ENCODE results near the gene RIN3.

DNA sequence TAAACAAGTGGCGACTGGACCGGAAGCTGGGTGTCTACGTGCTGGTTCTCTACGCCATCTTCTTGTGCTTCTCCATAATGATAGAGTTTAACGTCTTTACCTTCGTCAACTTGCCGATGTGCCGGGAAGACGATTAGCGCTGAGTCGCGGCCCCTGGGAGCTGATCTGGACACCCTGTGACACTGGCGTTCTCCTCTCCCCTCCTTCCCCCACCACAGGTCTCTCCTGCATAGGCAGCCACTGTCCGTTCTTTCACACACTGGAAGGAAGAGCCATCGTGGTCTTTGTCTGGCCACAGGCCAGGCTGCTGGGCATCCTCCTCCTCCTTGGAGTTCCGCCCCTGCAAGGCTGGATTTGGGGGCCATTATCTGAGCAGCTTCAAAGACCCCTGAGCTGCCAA is 20.1 kb upstream of the RIN3 start:
- TF ChIP-seq, protein P1, sequence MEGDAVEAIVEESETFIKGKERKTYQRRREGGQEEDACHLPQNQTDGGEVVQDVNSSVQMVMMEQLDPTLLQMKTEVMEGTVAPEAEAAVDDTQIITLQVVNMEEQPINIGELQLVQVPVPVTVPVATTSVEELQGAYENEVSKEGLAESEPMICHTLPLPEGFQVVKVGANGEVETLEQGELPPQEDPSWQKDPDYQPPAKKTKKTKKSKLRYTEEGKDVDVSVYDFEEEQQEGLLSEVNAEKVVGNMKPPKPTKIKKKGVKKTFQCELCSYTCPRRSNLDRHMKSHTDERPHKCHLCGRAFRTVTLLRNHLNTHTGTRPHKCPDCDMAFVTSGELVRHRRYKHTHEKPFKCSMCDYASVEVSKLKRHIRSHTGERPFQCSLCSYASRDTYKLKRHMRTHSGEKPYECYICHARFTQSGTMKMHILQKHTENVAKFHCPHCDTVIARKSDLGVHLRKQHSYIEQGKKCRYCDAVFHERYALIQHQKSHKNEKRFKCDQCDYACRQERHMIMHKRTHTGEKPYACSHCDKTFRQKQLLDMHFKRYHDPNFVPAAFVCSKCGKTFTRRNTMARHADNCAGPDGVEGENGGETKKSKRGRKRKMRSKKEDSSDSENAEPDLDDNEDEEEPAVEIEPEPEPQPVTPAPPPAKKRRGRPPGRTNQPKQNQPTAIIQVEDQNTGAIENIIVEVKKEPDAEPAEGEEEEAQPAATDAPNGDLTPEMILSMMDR (IDR thresholded peaks at IDR 0.05): no peak
- TF ChIP-seq POLR2AphosphoS5 (IDR thresholded peaks at IDR 0.05; ENCODE audit: low read depth, low read length): no peak
- no peak for TF ChIP-seq SIN3A (IDR thresholded peaks at IDR 0.05; ENCODE audit: borderline replicate concordance, insufficient read depth, low read depth, low read length)
- TF ChIP-seq REST (IDR thresholded peaks at IDR 0.05; ENCODE audit: insufficient read depth in 1 of 2, low read depth in 2 of 2, low read length in 1 of 2): no peak
- no peak for TF ChIP-seq TCF7L2 (IDR thresholded peaks at IDR 0.05; ENCODE audit: low read depth, low read length)

Measured in Panc1 (cell line).